ENCODE results near the gene OR2T29. TPM values are rescaled to one million over a fixed set of nuclear protein-coding genes. Genes with fewer than 3 reads are reported as not detected.
"Not testable (repeated sequence)": the region's sequence is repeated elsewhere in the genome, so short reads cannot be mapped to it uniquely, and the experiment has no call there.

OR2T29 gene
- total RNA-seq, 1 donor from 2014 or later: 10.8 TPM

DNA sequence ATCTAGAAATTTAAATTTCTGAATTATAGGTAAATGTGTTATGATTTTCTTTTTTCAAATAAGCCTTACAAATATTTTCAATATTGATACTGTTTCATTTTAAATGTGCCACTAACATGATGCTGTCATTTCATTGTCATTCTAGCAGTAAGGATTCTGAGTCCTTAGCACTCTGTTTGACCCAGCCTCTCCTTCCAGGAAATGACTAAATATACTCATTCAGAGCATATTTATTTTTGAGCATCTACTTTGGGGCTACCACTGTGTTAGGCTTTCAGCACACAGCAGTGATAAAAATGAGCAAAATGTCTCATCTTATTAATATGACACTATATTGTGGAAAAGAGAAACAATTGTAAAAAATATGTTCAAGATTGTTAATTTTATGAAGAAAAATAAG lies 52.4 kb downstream of the OR2T29 start:
- not testable (repeated sequence) for DNase-seq (ENCODE audit: low spot score)

DNA sequence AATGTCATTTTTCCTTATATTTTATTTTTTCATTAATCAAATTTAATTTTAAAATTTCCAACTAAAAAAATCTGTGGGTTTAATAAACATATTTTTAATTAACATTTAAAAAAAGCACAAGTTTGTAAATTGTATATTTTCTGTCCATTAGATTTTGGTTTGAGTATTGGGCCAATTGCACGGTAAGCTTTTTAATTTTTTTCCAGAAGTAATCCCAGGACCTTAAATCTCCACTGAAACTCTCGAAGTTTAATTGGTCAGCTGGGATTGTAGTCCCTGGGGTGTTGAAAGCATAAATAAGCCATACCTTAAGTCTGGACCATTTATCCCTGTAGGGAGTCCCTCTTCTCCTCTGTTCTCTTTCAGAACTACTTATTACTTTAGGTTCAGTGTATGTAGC lies 54.8 kb downstream of the OR2T29 start, which contains the start of gene OR2G6:
Gene OR2G6, plus strand, starts transcription at position 301 of the 400 bp plus-strand sequence. CDS start 13,574 bp downstream, outside the sequence.
- not testable (repeated sequence) for DNase-seq (ENCODE audit: low spot score)

Other genes with a start within 250 kb of the OR2T29 start
- gene OR2M7, start 238.2 kb downstream of the OR2T29 start, total RNA-seq (ENCODE audit: insufficient read depth, low replicate concordance): 3.4 TPM
- gene OR14C36, start 214.0 kb downstream of the OR2T29 start, total RNA-seq (ENCODE audit: insufficient read depth, low replicate concordance): not detected
- gene OR2T4, start 201.1 kb downstream of the OR2T29 start, total RNA-seq (ENCODE audit: insufficient read depth, low replicate concordance): not detected
- gene OR2T6, start 187.0 kb downstream of the OR2T29 start, total RNA-seq (ENCODE audit: insufficient read depth, low replicate concordance): 1.9 TPM
- 1.4 TPM for gene OR2T1, start 159.7 kb downstream of the OR2T29 start, total RNA-seq (ENCODE audit: insufficient read depth, low replicate concordance)
- gene OR2T2, start 117.1 kb downstream of the OR2T29 start, total RNA-seq (ENCODE audit: insufficient read depth, low replicate concordance): not detected
- gene OR2T3, start 89.4 kb downstream of the OR2T29 start, total RNA-seq (ENCODE audit: insufficient read depth, low replicate concordance): not detected
- gene OR2T5, start 74.2 kb downstream of the OR2T29 start, total RNA-seq (ENCODE audit: insufficient read depth, low replicate concordance): not detected
- gene OR2G6, start 54.7 kb downstream of the OR2T29 start, total RNA-seq (ENCODE audit: insufficient read depth, low replicate concordance): 2.2 TPM
- not detected for gene OR2T34, start 12.0 kb upstream of the OR2T29 start, total RNA-seq (ENCODE audit: insufficient read depth, low replicate concordance)
- 0.72 TPM for gene OR2T10, start 34.9 kb upstream of the OR2T29 start, total RNA-seq (ENCODE audit: insufficient read depth, low replicate concordance)
- gene OR2T11, start 72.3 kb upstream of the OR2T29 start, total RNA-seq (ENCODE audit: insufficient read depth, low replicate concordance): 0.48 TPM
- gene OR2T35, start 82.5 kb upstream of the OR2T29 start, total RNA-seq (ENCODE audit: insufficient read depth, low replicate concordance): 7.2 TPM
- gene OR2T27, start 92.8 kb upstream of the OR2T29 start, total RNA-seq (ENCODE audit: insufficient read depth, low replicate concordance): 1.4 TPM
- gene OR14I1, start 140.0 kb upstream of the OR2T29 start, total RNA-seq (ENCODE audit: insufficient read depth, low replicate concordance): not detected
- not detected for gene LYPD8, start 193.0 kb upstream of the OR2T29 start, total RNA-seq (ENCODE audit: insufficient read depth, low replicate concordance)

Data from umbilical cord (tissue), 2 donors.